IPS-18c (cell line): ENCODE data around the gene MAGEB2.

Experiments used
- H3K4me3 ChIP-seq: 2 replicates; pipeline ENCODE4 v1.7.0; 2013; ENCODE audit warnings: low read depth, mild to moderate bottlenecking, low read length, moderate library complexity; ENCODE audit not compliant: insufficient read depth
- H3K9me3 ChIP-seq: one replicate; pipeline ENCODE4 v1.6.1; 2013; ENCODE audit warnings: mild to moderate bottlenecking, low read length, moderate library complexity; ENCODE audit not compliant: control insufficient read depth, insufficient read depth

MAGEB2 gene

GRCh38 chrX:30253257-30253656, 37.9 kb downstream of the MAGEB2 start:
- no peaks in the 10 kb centered on the region for H3K9me3 ChIP-seq
- H3K4me3 ChIP-seq, result no peak overlapping the region

- H3K9me3 ChIP-seq, result peaks cover 2% of the 10 kb centered on the region
Observed at GRCh38 chrX:30259927-30260326, 44.6 kb downstream of the MAGEB2 start.

GRCh38 chrX:30261012-30261411, 45.6 kb downstream of the MAGEB2 start:
- H3K4me3 ChIP-seq, result no peak overlapping the region
- H3K9me3 ChIP-seq, result peaks cover 2% of the 10 kb centered on the region

More at GRCh38 chrX:30259927-30260326, 44.6 kb downstream of the MAGEB2 start:
- H3K4me3 ChIP-seq, result no peak overlapping the region

- Histone ChIP-seq H3K9me3 (peaks cover 2% of the 10 kb centered on the region), H3K4me3 (no peak overlapping the region)
Observed at GRCh38 chrX:30262763-30263162, 47.4 kb downstream of the MAGEB2 start.
